HEK293 (cell line): ENCODE results near the gene HSPA14.
"Not testable (repeated sequence)": the region's sequence is repeated elsewhere in the genome, so short reads cannot be mapped to it uniquely, and the experiment has no call there.

ENCODE experiments used
- CTCF ChIA-PET: fragments of 350-600 bp; formaldehyde crosslinking; extraction: SDS; loops from one replicate; lab custom pipeline; 2021; ENCODE audit warnings: antibody characterized with exemption; lab: Yijun Ruan, JAX
- POLR2A ChIA-PET: fragments of 300-600 bp; formaldehyde crosslinking; extraction: SDS; loops from one replicate; lab custom pipeline; 2020; ENCODE audit warnings: antibody characterized with exemption, inconsistent platforms; lab: Yijun Ruan, JAX
- H3K27ac ChIP-seq: fragments of 200-500 bp; sonication (Bioruptor generic); 2 replicates; pipeline ENCODE4 v1.5.1; 2014; ENCODE audit warnings: low read depth, low read length, control low read depth, inconsistent platforms; ENCODE audit errors: extremely low read depth
- H3K36me3 ChIP-seq, 2 experiments: fragments of 200-500 bp in 1 of 2; sonication (Bioruptor generic) in 1 of 2; 1 replicate in 1 of 2; 2 replicates in 1 of 2; pipeline ENCODE4 v1.5.1; 2014 to 2017; ENCODE audit warnings: inconsistent platforms in 2 of 2, low read length in 2 of 2; ENCODE audit not compliant: control insufficient read depth in 2 of 2, insufficient read depth in 1 of 2
- H3K4me1 ChIP-seq: fragments of 200-500 bp; sonication (Bioruptor generic); 2 replicates; pipeline ENCODE4 v1.5.1; 2014; ENCODE audit warnings: mild to moderate bottlenecking, low read length, inconsistent platforms; ENCODE audit not compliant: control insufficient read depth, insufficient read depth
- H3K4me3 ChIP-seq: 2 replicates; pipeline ENCODE4 v1.5.1; 2011; ENCODE audit warnings: low read depth, mild to moderate bottlenecking, control low read depth, low read length, moderate library complexity
- H3K9me3 ChIP-seq: fragments of 200-500 bp; sonication (Bioruptor generic); 2 replicates; pipeline ENCODE4 v1.5.1; 2014; ENCODE audit warnings: low read depth, low read length, inconsistent platforms; ENCODE audit not compliant: control insufficient read depth, insufficient read depth
- FEZF1 ChIP-seq: fragments of 450-650 bp; formaldehyde crosslinking; IDR thresholded peaks from 2 replicates; pipeline ENCODE4 v1.5.1; 2016; ENCODE audit warnings: missing biosample characterization, missing genetic modification characterization
- GLI4 ChIP-seq: fragments of 450-650 bp; formaldehyde crosslinking; IDR thresholded peaks from 2 replicates; pipeline ENCODE4 v1.5.1; 2016; ENCODE audit warnings: missing biosample characterization, missing genetic modification characterization
- HOXD13 ChIP-seq: sonication (generic); formaldehyde crosslinking; IDR thresholded peaks from 2 replicates; pipeline ENCODE4 v1.8.0; 2022; ENCODE audit warnings: missing genetic modification reagents, borderline replicate concordance
- SCRT1 ChIP-seq: fragments of 450-650 bp; formaldehyde crosslinking; IDR thresholded peaks from 2 replicates; pipeline ENCODE4 v1.5.1; 2016; ENCODE audit warnings: missing biosample characterization, missing genetic modification characterization, borderline replicate concordance
- SP2 ChIP-seq: fragments of 450-650 bp; formaldehyde crosslinking; IDR thresholded peaks from 2 replicates; pipeline ENCODE4 v1.5.1; 2016; ENCODE audit warnings: missing biosample characterization, missing genetic modification characterization
- ZNF114 ChIP-seq: fragments of 450-650 bp; formaldehyde crosslinking; IDR thresholded peaks from 2 replicates; pipeline ENCODE4 v1.5.0; 2017; ENCODE audit warnings: missing biosample characterization, missing genetic modification characterization
- ZNF146 ChIP-seq: fragments of 450-650 bp; formaldehyde crosslinking; IDR thresholded peaks from 2 replicates; pipeline ENCODE4 v1.5.1; 2016; ENCODE audit warnings: missing biosample characterization, missing genetic modification characterization
- ZNF549 ChIP-seq: fragments of 450-650 bp; IDR thresholded peaks from 2 replicates; pipeline ENCODE4 v1.5.1; 2018; ENCODE audit warnings: missing biosample characterization, missing genetic modification characterization, mild to moderate bottlenecking, inconsistent platforms, moderate library complexity
- ZNF560 ChIP-seq: fragments of 450-650 bp; formaldehyde crosslinking; IDR thresholded peaks from 2 replicates; pipeline ENCODE4 v1.5.1; 2017; ENCODE audit warnings: missing biosample characterization, missing genetic modification characterization, borderline replicate concordance
- ZNF561 ChIP-seq: fragments of 450-650 bp; IDR thresholded peaks from 2 replicates; pipeline ENCODE4 v1.5.1; 2018; ENCODE audit warnings: missing biosample characterization, missing genetic modification characterization, borderline replicate concordance
- ZNF621 ChIP-seq: fragments of 450-650 bp; formaldehyde crosslinking; IDR thresholded peaks from 2 replicates; pipeline ENCODE4 v1.5.1; 2017; ENCODE audit warnings: missing biosample characterization, missing genetic modification characterization
- ZNF658 ChIP-seq: fragments of 450-650 bp; formaldehyde crosslinking; IDR thresholded peaks from 2 replicates; pipeline ENCODE4; 2016; ENCODE audit warnings: missing biosample characterization, missing genetic modification characterization
- ZNF664 ChIP-seq: fragments of 450-650 bp; formaldehyde crosslinking; IDR thresholded peaks from 2 replicates; pipeline ENCODE4 v1.5.1; 2016; ENCODE audit warnings: missing biosample characterization, missing genetic modification characterization
- TF ChIP-seq, protein P1 (sequence below): fragments of 450-650 bp; formaldehyde crosslinking; IDR thresholded peaks from 2 replicates; pipeline ENCODE4 v1.5.1; 2016; ENCODE audit warnings: missing biosample characterization, missing genetic modification characterization
- TF ChIP-seq, protein P2 (sequence below): fragments of 450-650 bp; formaldehyde crosslinking; IDR thresholded peaks from 2 replicates; pipeline ENCODE4 v1.5.1; 2016; ENCODE audit warnings: missing biosample characterization, missing genetic modification characterization
- TF ChIP-seq, protein P3 (sequence below): fragments of 450-650 bp; formaldehyde crosslinking; IDR thresholded peaks from 2 replicates; pipeline ENCODE4 v1.5.1; 2016; ENCODE audit warnings: missing biosample characterization, missing genetic modification characterization

The HSPA14 gene

DNA sequence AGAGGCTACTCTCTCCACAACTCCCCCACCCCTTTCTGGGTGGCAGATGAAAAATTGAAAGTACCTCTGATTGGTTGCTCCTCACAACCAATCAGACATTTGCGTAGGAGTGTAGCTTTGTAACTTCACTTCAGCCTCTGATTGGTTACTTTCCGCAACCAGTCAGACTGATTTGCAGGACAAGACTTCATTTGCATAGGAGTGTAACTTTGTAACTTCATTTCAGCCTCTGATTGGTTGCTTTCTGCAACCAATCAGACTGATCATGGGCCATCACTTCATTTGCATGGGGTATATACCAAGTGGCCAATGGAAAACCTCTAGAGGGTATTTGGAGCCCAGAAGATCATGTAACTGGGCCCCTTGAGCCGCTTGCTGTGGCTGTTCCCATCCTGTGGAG lies 25.8 kb upstream of the HSPA14 start:
- TF ChIP-seq ZNF560 (tag by site-specific recombination) (no peak), SP2 (tag by site-specific recombination) (peak; percentile 42), HOXD13 (CRISPR knock-in tag) (no peak), GLI4 (tag by site-specific recombination) (no peak), ZNF664 (tag by site-specific recombination) (no peak)
- TF ChIP-seq, all 188 proteins: peak for 1
- CTCF ChIA-PET: no interaction called here

DNA sequence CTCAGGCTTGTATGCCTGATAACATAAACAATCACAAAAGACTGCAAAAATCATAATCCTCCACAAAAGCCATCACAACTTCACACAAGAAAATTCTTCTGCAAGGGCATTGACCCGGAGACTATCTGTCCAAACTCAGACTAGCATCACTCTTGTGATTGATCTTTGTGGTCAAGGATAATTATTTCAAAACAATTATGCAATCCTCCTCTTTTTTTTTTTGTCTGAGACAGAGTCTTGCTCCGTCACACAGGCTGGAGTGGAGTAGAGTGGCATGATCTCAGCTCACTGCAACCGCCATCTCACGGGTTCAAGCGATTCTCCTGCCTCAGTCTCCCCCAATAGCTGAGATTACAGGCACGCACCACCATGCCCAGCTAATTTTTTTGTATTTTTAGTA lies 22.4 kb upstream of the HSPA14 start:
- Histone ChIP-seq H3K4me3 (no peak overlapping the region), H3K27ac (no peak overlapping the region), H3K9me3 (no peaks in the 10 kb centered on the region)
- POLR2A ChIA-PET: no interaction called here
- no peak for TF ChIP-seq ZNF549 (tag by site-specific recombination)
- no peak for TF ChIP-seq FEZF1
- TF ChIP-seq SCRT1: no peak
- no peak for TF ChIP-seq ZNF561
- no peak for TF ChIP-seq ZNF658 (tag by site-specific recombination)
- TF ChIP-seq, protein P1, sequence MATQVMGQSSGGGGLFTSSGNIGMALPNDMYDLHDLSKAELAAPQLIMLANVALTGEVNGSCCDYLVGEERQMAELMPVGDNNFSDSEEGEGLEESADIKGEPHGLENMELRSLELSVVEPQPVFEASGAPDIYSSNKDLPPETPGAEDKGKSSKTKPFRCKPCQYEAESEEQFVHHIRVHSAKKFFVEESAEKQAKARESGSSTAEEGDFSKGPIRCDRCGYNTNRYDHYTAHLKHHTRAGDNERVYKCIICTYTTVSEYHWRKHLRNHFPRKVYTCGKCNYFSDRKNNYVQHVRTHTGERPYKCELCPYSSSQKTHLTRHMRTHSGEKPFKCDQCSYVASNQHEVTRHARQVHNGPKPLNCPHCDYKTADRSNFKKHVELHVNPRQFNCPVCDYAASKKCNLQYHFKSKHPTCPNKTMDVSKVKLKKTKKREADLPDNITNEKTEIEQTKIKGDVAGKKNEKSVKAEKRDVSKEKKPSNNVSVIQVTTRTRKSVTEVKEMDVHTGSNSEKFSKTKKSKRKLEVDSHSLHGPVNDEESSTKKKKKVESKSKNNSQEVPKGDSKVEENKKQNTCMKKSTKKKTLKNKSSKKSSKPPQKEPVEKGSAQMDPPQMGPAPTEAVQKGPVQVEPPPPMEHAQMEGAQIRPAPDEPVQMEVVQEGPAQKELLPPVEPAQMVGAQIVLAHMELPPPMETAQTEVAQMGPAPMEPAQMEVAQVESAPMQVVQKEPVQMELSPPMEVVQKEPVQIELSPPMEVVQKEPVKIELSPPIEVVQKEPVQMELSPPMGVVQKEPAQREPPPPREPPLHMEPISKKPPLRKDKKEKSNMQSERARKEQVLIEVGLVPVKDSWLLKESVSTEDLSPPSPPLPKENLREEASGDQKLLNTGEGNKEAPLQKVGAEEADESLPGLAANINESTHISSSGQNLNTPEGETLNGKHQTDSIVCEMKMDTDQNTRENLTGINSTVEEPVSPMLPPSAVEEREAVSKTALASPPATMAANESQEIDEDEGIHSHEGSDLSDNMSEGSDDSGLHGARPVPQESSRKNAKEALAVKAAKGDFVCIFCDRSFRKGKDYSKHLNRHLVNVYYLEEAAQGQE (tag by site-specific recombination): no peak
- no peak for TF ChIP-seq ZNF621 (tag by site-specific recombination)
- no peak for TF ChIP-seq ZNF114 (tag by site-specific recombination)
- TF ChIP-seq, protein P2, sequence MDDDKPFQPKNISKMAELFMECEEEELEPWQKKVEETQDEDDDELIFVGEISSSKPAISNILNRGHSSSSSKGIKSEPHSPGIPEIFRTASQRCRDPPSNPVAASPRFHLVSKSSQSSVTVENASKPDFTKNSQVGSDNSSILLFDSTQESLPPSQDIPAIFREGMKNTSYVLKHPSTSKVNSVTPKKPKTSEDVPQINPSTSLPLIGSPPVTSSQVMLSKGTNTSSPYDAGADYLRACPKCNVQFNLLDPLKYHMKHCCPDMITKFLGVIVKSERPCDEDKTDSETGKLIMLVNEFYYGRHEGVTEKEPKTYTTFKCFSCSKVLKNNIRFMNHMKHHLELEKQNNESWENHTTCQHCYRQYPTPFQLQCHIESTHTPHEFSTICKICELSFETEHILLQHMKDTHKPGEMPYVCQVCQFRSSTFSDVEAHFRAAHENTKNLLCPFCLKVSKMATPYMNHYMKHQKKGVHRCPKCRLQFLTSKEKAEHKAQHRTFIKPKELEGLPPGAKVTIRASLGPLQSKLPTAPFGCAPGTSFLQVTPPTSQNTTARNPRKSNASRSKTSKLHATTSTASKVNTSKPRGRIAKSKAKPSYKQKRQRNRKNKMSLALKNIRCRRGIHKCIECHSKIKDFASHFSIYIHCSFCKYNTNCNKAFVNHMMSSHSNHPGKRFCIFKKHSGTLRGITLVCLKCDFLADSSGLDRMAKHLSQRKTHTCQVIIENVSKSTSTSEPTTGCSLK (tag by site-specific recombination): no peak
- TF ChIP-seq, all 188 proteins: peak for 0
- Histone ChIP-seq H3K4me1 (no peaks in the 10 kb centered on the region), H3K36me3 (no peaks in the 10 kb centered on the region)
- CTCF ChIA-PET: interaction anchor here (0.6 kb wide), 1 partner anchor 109 kb away, joined by 3 read pairs; no protein-coding TSS in a partner anchor

More for the DNA sequence above, 25.8 kb upstream of the HSPA14 start:
- Histone ChIP-seq H3K4me3 (no peak overlapping the region), H3K4me1 (no peaks in the 10 kb centered on the region), H3K36me3 (no peaks in the 10 kb centered on the region), H3K27ac (no peak overlapping the region), H3K9me3 (no peaks in the 10 kb centered on the region)
- POLR2A ChIA-PET: interaction anchor here (1.6 kb wide), 1 partner anchor 26 kb away, joined by 4 read pairs; the partner anchor contains the start of genes CDNF, HSPA14 and MSANTD7

DNA sequence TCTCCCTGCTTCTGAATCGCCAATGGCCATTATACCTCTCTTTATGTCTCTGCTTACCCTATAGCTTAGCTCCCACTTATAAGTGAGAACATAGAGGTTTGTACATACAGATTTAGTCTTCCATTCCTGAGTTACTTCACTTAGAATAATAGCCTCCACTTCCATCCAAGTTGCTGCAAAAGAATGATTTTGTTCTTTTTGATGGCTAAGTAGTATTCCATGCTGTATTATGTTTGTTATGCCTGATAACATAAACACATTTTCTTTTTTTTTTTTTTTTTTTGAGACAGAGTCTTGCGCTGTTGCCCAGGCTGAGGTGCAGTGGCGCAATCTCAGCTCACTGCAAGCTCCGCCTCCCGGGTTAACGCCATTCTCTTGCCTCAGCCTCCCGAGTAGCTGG lies 21.4 kb upstream of the HSPA14 start:
- CTCF ChIA-PET, POLR2A ChIA-PET: not testable (repeated sequence)

More for the DNA sequence above, 21.4 kb upstream of the HSPA14 start:
- H3K36me3 ChIP-seq, H3K4me1 ChIP-seq, H3K27ac ChIP-seq, H3K9me3 ChIP-seq, H3K4me3 ChIP-seq: not testable (repeated sequence)
- TF ChIP-seq ZNF146 (tag by site-specific recombination): peak; percentile 94
- TF ChIP-seq, protein P3, sequence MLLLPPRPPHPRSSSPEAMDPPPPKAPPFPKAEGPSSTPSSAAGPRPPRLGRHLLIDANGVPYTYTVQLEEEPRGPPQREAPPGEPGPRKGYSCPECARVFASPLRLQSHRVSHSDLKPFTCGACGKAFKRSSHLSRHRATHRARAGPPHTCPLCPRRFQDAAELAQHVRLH (tag by site-specific recombination): peak; percentile 74
